HPDE6-E6E7 (cell line): Measurements from ENCODE around the gene HMCN1.

Experiments
- DNase-seq: peaks from one replicate; pipeline ENCODE4 v3.0.0; 2011; ENCODE audit warnings: missing footprints; ENCODE audit errors: extremely low spot score

Gene HMCN1

GRCh38 chr1:185733818-185734735 is at the start of gene HMCN1:
HMCN1 (plus strand) TSS chr1:185734391; CDS start chr1:185734780, 389 bp downstream.
- peak; percentile 35 for DNase-seq

- no peak for DNase-seq
These were observed 47.1 kb upstream of the HMCN1 start for GRCh38 chr1:185686821-185687778.

GRCh38 chr1:185690527-185690926 is 43.7 kb upstream of the HMCN1 start:
- DNase-seq: no peak

GRCh38 chr1:185693654-185694053 is 40.5 kb upstream of the HMCN1 start:
- no peak for DNase-seq

- no peak for DNase-seq
These were observed 40.1 kb upstream of the HMCN1 start for GRCh38 chr1:185694081-185694480.

- DNase-seq: no peak
These were observed 38.9 kb upstream of the HMCN1 start for GRCh38 chr1:185695299-185695698.

GRCh38 chr1:185696422-185697150 is 37.6 kb upstream of the HMCN1 start:
- no peak for DNase-seq

GRCh38 chr1:185699874-185700273 is 34.3 kb upstream of the HMCN1 start:
- DNase-seq: no peak

GRCh38 chr1:185701650-185702049 is 32.5 kb upstream of the HMCN1 start:
- no peak for DNase-seq

GRCh38 chr1:185704181-185704580 is 30.0 kb upstream of the HMCN1 start:
- no peak for DNase-seq

GRCh38 chr1:185716095-185716494 is 18.1 kb upstream of the HMCN1 start:
- DNase-seq: no peak

- peak; percentile 61 for DNase-seq
These were observed 15.2 kb upstream of the HMCN1 start for GRCh38 chr1:185719021-185719420.

- no peak for DNase-seq
These were observed 13.4 kb upstream of the HMCN1 start for GRCh38 chr1:185720633-185721272.

GRCh38 chr1:185721553-185721952 is 12.6 kb upstream of the HMCN1 start:
- DNase-seq: no peak

- no peak for DNase-seq
These were observed 12.1 kb upstream of the HMCN1 start for GRCh38 chr1:185722098-185722497.

- DNase-seq: no peak
These were observed 6.5 kb upstream of the HMCN1 start for GRCh38 chr1:185727726-185728125.

GRCh38 chr1:185731446-185731845 is 2.7 kb upstream of the HMCN1 start:
- DNase-seq: no peak

- no peak for DNase-seq
These were observed 1.2 kb upstream of the HMCN1 start for GRCh38 chr1:185732951-185733350.

GRCh38 chr1:185734929-185735700 is 924 bp downstream of the HMCN1 start:
- DNase-seq: no peak

GRCh38 chr1:185735701-185736064 is 1.5 kb downstream of the HMCN1 start:
- DNase-seq: no peak
